GM12878 (cell line): ENCODE data around the gene RPRD2. TPM values are rescaled to one million over a fixed set of nuclear protein-coding genes. Genes with fewer than 3 reads are reported as not detected.

ENCODE experiments used
- ATAC-seq: fragments of 200-7000 bp; cut with Tn5 transposase; 3 replicates; pipeline ENCODE4 v1.9.1; 2020; ENCODE audit warnings: mild to moderate bottlenecking, moderate library complexity
- BruUV-seq: library from RNA; stranded (reverse); fragments of 400-500 nt; replicated peaks from 2 replicates; lab custom pipeline; 2021; lab: Mats Ljungman, UMichigan
- CTCF ChIA-PET: fragments of 300-600 bp; sonication (Branson Sonifier 250); formaldehyde crosslinking; extraction: SDS; loops from one replicate; lab custom pipeline; 2021; ENCODE audit warnings: inconsistent platforms; lab: Yijun Ruan, JAX
- POLR2A ChIA-PET: fragments of 350-600 bp; formaldehyde crosslinking; extraction: SDS; loops from one replicate; lab custom pipeline; 2021; ENCODE audit warnings: inconsistent platforms; lab: Charles Lee
- RAD21 ChIA-PET: fragments of 300-600 bp; sonication (Branson Sonifier 250); formaldehyde crosslinking; loops from one replicate; lab custom pipeline; 2023; ENCODE audit warnings: antibody characterized with exemption; ENCODE audit not compliant: unreplicated experiment; lab: Charles Lee
- SMC1A ChIA-PET: fragments of 300-600 bp; sonication (Branson Sonifier 250); formaldehyde crosslinking; loops from one replicate; lab custom pipeline; 2023; ENCODE audit not compliant: unreplicated experiment, uncharacterized antibody; lab: Charles Lee
- DNase-seq: peaks from one replicate; pipeline ENCODE4 v3.0.0-alpha.2; 2011; ENCODE audit warnings: low read depth, low spot score
- FAIRE-seq: peaks from 3 replicates; lab custom pipeline; 2011; peaks lifted over from hg19 to GRCh38; lab: Jason Lieb, UNC
- H2AFZ ChIP-seq: 2 replicates; pipeline ENCODE4 v1.6.0; 2011; ENCODE audit warnings: low read depth, low read length, control low read depth; ENCODE audit not compliant: control insufficient read depth
- H3K27ac ChIP-seq: 2 replicates; pipeline ENCODE4 v1.5.1; 2011; ENCODE audit warnings: control low read depth; ENCODE audit not compliant: control insufficient read depth, insufficient read depth
- H3K27me3 ChIP-seq, 2 experiments: replicated peaks in 1 of 2; 2 replicates each; pipeline versions ENCODE4 v1.6.0 to v1.6.1; 2011; ENCODE audit warnings: low read length in 1 of 2; ENCODE audit not compliant: control insufficient read depth in 2 of 2, insufficient read depth in 2 of 2
- H3K36me3 ChIP-seq, 2 experiments: 2 replicates each; pipeline ENCODE4 v1.5.1; 2011; ENCODE audit warnings: low read length in 1 of 2; ENCODE audit not compliant: control insufficient read depth in 2 of 2, insufficient read depth in 2 of 2
- H3K4me1 ChIP-seq: 2 replicates; pipeline ENCODE4 v1.6.1; 2011; ENCODE audit warnings: mild to moderate bottlenecking, low read length, moderate library complexity, mixed read lengths; ENCODE audit not compliant: control insufficient read depth, insufficient read depth
- H3K4me2 ChIP-seq: 2 replicates; pipeline ENCODE4 v1.6.0; 2011; ENCODE audit warnings: control low read depth; ENCODE audit not compliant: control insufficient read depth, insufficient read depth
- H3K4me3 ChIP-seq: fragments of 200-600 bp; sonication (generic); 2 replicates; pipeline ENCODE4 v1.5.1; 2016
- H3K79me2 ChIP-seq: 2 replicates; pipeline ENCODE4 v1.6.0; 2011; ENCODE audit warnings: low read length; ENCODE audit not compliant: control insufficient read depth, insufficient read depth
- H3K9ac ChIP-seq: 2 replicates; pipeline ENCODE4 v1.8.0; 2011; ENCODE audit warnings: low read length, control low read depth, mixed read lengths; ENCODE audit not compliant: control insufficient read depth, insufficient read depth
- H3K9me3 ChIP-seq: replicated peaks from 3 replicates; pipeline ENCODE4 v1.5.1; 2011; ENCODE audit warnings: mild to moderate bottlenecking, low read length; ENCODE audit not compliant: control insufficient read depth, insufficient read depth
- H4K20me1 ChIP-seq: 2 replicates; pipeline ENCODE4 v1.6.0; 2011; ENCODE audit not compliant: control insufficient read depth, insufficient read depth
- ESRRA ChIP-seq: IDR thresholded peaks from 2 replicates; pipeline ENCODE4 v1.6.1; 2012; ENCODE audit warnings: mild to moderate bottlenecking, low read length, improper control_type of control experiment
- IRF4 ChIP-seq: IDR thresholded peaks from 2 replicates; pipeline ENCODE4 v1.6.1; 2011; ENCODE audit warnings: low read depth, low read length
- NR2F1 ChIP-seq: fragments of 450-650 bp; conservative IDR thresholded peaks from 2 replicates; pipeline ENCODE4 v1.6.1; 2017; ENCODE audit warnings: mild to moderate bottlenecking
- RELB ChIP-seq: fragments of 450-650 bp; IDR thresholded peaks from 2 replicates; pipeline ENCODE4 v1.6.1; 2017; ENCODE audit warnings: low read depth, mild to moderate bottlenecking, moderate library complexity
- TBL1XR1 ChIP-seq: IDR thresholded peaks from 2 replicates; pipeline ENCODE4 v1.6.1; 2012; ENCODE audit warnings: low read depth, low read length, improper control_type of control experiment
- TCF12 ChIP-seq: IDR thresholded peaks from 2 replicates; pipeline ENCODE4 v1.6.1; 2011; ENCODE audit warnings: low read depth, mild to moderate bottlenecking, low read length
- ZNF217 ChIP-seq: fragments of 450-650 bp; IDR thresholded peaks from 2 replicates; pipeline ENCODE4 v1.6.1; 2017; ENCODE audit warnings: antibody characterized with exemption, mild to moderate bottlenecking
- WGBS: methylation state at CpG from one replicate; pipeline ENCODE4 v1.1.6; 2016; ENCODE audit warnings: low lambda C conversion rate; ENCODE audit not compliant: insufficient replicate concordance, insufficient coverage; ENCODE audit errors: missing lambda C conversion rate; 5-methylcytosine and 5-hydroxymethylcytosine counted together
- in situ Hi-C: fragments of 300-500 bp; cut with MboI; formaldehyde crosslinking; loops from 9 replicates; pipeline ENCODE4 v1.14.3; 2018; ENCODE audit warnings: mixed read lengths
- intact Hi-C: fragments of 100-400 bp; cut with micrococcal nuclease; formaldehyde crosslinking; loops from one replicate; pipeline ENCODE4 v1.14.2; 2022; ENCODE audit not compliant: unreplicated experiment
- polyA plus RNA-seq, 11 experiments: library from polyadenylated mRNA; depleted of rRNA in 4 of 11; unstranded in 6 of 11; stranded (reverse) in 5 of 11; fragments of >200 nt; fragmentation: Nextera tagmentation in 4 of 11; fragmentation: Illumina TruSeq in 1 of 11; extraction: Ambion mirVana in 4 of 11; extraction: Trizol in 1 of 11; gene quantifications; 1 replicate in 1 of 11; 2 replicates in 10 of 11; pipeline versions ENCODE4 v1.2.1 to v1.2.3, GENCODE V29; 2011 to 2016; ENCODE audit warnings: inconsistent platforms in 2 of 11, missing spikeins in 2 of 11, low read depth in 1 of 11
- total RNA-seq, 4 experiments: library from RNA; depleted of rRNA in 3 of 4; stranded (reverse); fragments of >200 nt in 3 of 4; fragmentation: Illumina TruSeq in 1 of 4; extraction: Trizol in 1 of 4; gene quantifications; 2 replicates each; pipeline versions ENCODE4 v1.2.1 to v1.2.3, GENCODE V29; 2013 to 2021
- TF ChIP-seq, protein P1 (sequence below): fragments of 450-650 bp; formaldehyde crosslinking; IDR thresholded peaks from 2 replicates; pipeline ENCODE4 v1.4.0; 2020; ENCODE audit warnings: mild to moderate bottlenecking, moderate library complexity
- TF ChIP-seq, protein P2 (sequence below): IDR thresholded peaks from 2 replicates; pipeline ENCODE4 v1.6.1; 2011; ENCODE audit warnings: low read depth, mild to moderate bottlenecking, low read length, moderate library complexity, borderline replicate concordance; ENCODE audit errors: extremely low read depth
- TF ChIP-seq, protein P3 (sequence below): IDR thresholded peaks from 2 replicates; pipeline ENCODE4 v1.6.1; 2011; ENCODE audit warnings: borderline replicate concordance, low read depth, mild to moderate bottlenecking, moderate library complexity, low read length; ENCODE audit not compliant: insufficient read depth, poor library complexity, severe bottlenecking
- TF ChIP-seq, protein P4 (sequence below): fragments of 450-650 bp; IDR thresholded peaks from 2 replicates; pipeline ENCODE4 v1.6.1; 2017; ENCODE audit warnings: borderline replicate concordance
- TF ChIP-seq, protein P5 (sequence below): fragments of 450-650 bp; IDR thresholded peaks from 2 replicates; pipeline ENCODE4 v1.6.1; 2016; ENCODE audit warnings: mild to moderate bottlenecking

RPRD2 gene
- total and polyA plus RNA-seq, 10 of the 15 experiments (the other 5 are each of a cell fraction or from before 2014, with no cell fraction given): 1.9 to 24.8 (median 13.3) TPM

DNA sequence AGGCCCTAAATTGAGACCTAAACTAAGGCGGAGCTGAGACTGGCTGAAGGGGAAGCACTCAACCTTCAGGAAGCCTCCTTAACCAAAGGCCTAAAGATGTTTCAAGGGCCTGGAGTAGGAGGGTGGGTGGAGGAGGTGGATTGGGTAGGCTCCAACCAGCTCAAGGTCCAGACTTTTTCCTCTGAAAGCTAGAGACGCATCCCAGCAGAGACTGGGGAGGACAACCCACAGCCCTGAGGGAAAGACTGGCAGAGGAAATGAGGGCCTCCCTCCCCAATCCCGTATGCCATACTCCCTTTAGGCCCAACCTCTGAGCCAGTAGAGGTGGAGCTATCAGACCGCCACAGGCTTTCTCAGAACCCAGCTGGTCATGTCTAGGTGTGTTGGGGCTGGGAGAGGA is 145.0 kb downstream of the RPRD2 start (continued):
- TF ChIP-seq, protein P1, sequence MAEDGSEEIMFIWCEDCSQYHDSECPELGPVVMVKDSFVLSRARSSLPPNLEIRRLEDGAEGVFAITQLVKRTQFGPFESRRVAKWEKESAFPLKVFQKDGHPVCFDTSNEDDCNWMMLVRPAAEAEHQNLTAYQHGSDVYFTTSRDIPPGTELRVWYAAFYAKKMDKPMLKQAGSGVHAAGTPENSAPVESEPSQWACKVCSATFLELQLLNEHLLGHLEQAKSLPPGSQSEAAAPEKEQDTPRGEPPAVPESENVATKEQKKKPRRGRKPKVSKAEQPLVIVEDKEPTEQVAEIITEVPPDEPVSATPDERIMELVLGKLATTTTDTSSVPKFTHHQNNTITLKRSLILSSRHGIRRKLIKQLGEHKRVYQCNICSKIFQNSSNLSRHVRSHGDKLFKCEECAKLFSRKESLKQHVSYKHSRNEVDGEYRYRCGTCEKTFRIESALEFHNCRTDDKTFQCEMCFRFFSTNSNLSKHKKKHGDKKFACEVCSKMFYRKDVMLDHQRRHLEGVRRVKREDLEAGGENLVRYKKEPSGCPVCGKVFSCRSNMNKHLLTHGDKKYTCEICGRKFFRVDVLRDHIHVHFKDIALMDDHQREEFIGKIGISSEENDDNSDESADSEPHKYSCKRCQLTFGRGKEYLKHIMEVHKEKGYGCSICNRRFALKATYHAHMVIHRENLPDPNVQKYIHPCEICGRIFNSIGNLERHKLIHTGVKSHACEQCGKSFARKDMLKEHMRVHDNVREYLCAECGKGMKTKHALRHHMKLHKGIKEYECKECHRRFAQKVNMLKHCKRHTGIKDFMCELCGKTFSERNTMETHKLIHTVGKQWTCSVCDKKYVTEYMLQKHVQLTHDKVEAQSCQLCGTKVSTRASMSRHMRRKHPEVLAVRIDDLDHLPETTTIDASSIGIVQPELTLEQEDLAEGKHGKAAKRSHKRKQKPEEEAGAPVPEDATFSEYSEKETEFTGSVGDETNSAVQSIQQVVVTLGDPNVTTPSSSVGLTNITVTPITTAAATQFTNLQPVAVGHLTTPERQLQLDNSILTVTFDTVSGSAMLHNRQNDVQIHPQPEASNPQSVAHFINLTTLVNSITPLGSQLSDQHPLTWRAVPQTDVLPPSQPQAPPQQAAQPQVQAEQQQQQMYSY (CRISPR knock-in tag): no peak
- TF ChIP-seq ESRRA (no peak), RELB (no peak), NR2F1 (no peak)
- TF ChIP-seq, protein P2, sequence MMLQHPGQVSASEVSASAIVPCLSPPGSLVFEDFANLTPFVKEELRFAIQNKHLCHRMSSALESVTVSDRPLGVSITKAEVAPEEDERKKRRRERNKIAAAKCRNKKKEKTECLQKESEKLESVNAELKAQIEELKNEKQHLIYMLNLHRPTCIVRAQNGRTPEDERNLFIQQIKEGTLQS: no peak

DNA sequence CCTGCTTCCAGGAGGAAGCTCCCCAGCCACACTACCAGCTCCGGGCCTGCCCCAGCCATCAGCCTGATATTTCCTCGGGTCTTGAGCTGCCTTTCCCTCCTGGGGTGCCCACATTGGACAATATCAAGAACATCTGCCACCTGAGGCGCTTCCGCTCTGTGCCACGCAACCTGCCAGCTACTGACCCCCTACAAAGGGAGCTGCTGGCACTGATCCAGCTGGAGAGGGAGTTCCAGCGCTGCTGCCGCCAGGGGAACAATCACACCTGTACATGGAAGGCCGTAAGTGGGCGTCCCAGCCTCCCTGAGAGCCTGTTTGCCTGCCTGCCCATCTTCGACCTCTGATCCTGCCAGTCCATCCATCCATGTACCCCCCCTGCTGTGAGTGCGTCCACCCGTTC is 147.6 kb downstream of the RPRD2 start:
- Histone ChIP-seq H3K79me2 (no peaks in the 10 kb centered on the region), H3K27me3 (no peaks in the 10 kb centered on the region), H3K9ac (no peak overlapping the region), H3K4me2 (no peak overlapping the region), H3K36me3 (peaks cover 0 to 3% of the 10 kb centered on the region in 2 experiments; a peak in 2 of 4 replicates), H2AFZ (no peak overlapping the region), H3K27ac (no peak overlapping the region), H4K20me1 (no peaks in the 10 kb centered on the region), H3K9me3 (no peaks in the 10 kb centered on the region), H3K4me1 (peaks cover 13% of the 10 kb centered on the region), H3K4me3 (no peak overlapping the region)
- FAIRE-seq (no peak), DNase-seq (no peak), ATAC-seq (no peak)
- 86% methylated on average over 12 of the region's 12 CpGs for WGBS
- ChIA-PET POLR2A (no interaction called here), CTCF (no interaction called here), SMC1A (no interaction called here), RAD21 (no interaction called here)
- no TSS peak for BruUV-seq
- intact Hi-C loops (no loop called here), in situ Hi-C loops (no loop called here)
- TF ChIP-seq ZNF217: no peak
- TF ChIP-seq, protein P3, sequence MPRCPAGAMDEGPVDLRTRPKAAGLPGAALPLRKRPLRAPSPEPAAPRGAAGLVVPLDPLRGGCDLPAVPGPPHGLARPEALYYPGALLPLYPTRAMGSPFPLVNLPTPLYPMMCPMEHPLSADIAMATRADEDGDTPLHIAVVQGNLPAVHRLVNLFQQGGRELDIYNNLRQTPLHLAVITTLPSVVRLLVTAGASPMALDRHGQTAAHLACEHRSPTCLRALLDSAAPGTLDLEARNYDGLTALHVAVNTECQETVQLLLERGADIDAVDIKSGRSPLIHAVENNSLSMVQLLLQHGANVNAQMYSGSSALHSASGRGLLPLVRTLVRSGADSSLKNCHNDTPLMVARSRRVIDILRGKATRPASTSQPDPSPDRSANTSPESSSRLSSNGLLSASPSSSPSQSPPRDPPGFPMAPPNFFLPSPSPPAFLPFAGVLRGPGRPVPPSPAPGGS: no peak
- TF ChIP-seq, protein P4, sequence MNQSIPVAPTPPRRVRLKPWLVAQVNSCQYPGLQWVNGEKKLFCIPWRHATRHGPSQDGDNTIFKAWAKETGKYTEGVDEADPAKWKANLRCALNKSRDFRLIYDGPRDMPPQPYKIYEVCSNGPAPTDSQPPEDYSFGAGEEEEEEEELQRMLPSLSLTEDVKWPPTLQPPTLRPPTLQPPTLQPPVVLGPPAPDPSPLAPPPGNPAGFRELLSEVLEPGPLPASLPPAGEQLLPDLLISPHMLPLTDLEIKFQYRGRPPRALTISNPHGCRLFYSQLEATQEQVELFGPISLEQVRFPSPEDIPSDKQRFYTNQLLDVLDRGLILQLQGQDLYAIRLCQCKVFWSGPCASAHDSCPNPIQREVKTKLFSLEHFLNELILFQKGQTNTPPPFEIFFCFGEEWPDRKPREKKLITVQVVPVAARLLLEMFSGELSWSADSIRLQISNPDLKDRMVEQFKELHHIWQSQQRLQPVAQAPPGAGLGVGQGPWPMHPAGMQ: no peak
- TF ChIP-seq IRF4: no peak
- no peak for TF ChIP-seq TCF12
- no peak for TF ChIP-seq TBL1XR1
- TF ChIP-seq, protein P5, sequence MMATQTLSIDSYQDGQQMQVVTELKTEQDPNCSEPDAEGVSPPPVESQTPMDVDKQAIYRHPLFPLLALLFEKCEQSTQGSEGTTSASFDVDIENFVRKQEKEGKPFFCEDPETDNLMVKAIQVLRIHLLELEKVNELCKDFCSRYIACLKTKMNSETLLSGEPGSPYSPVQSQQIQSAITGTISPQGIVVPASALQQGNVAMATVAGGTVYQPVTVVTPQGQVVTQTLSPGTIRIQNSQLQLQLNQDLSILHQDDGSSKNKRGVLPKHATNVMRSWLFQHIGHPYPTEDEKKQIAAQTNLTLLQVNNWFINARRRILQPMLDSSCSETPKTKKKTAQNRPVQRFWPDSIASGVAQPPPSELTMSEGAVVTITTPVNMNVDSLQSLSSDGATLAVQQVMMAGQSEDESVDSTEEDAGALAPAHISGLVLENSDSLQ: no peak
